Measurements from ENCODE around the gene CACNA1C.

GRCh38 chr12:2675776-2676175 lies 623.0 kb downstream of the CACNA1C start:
- TF ChIP-seq POLR2A (IDR thresholded peaks at IDR 0.05) (no peak), CTCF (IDR thresholded peaks at IDR 0.05) (no peak), POLR2AphosphoS5 (IDR thresholded peaks at IDR 0.05) (no peak)
